Measurements from ENCODE around the gene FGD5.
A peak's percentile ranks its signal among the peaks of the same experiment; 100 is the strongest.

FGD5 gene

GRCh38 chr3:14913926-14914778 is 95.4 kb downstream of the FGD5 start:
- Histone ChIP-seq H3K9me2 (replicated peaks; ENCODE audit: control insufficient read depth, low read length) (no peaks in the 10 kb centered on the region), H3K4me1 (ENCODE audit: control insufficient read depth, low read length) (no peaks in the 10 kb centered on the region), H3K27me3 (ENCODE audit: control insufficient read depth, low read length) (peaks cover 7% of the 10 kb centered on the region), H3K27ac (ENCODE audit: low read depth, low read length) (no peak overlapping the region), H3K4me2 (ENCODE audit: low read length) (no peak overlapping the region), H3K4me3 (ENCODE audit: low read length) (no peak overlapping the region), H3K36me3 (ENCODE audit: control insufficient read depth, low read length) (no peaks in the 10 kb centered on the region), H3K9me3 (ENCODE audit: control insufficient read depth, insufficient read depth, low read length) (no peaks in the 10 kb centered on the region), H3K79me2 (ENCODE audit: control insufficient read depth, low read length) (no peaks in the 10 kb centered on the region), H4K20me1 (ENCODE audit: control insufficient read depth, insufficient read depth, low read depth, low read length) (no peaks in the 10 kb centered on the region), H3F3A (ENCODE audit: control insufficient read depth, insufficient read depth) (no peaks in the 10 kb centered on the region)
- TF ChIP-seq EZH2phosphoT487 (IDR thresholded peaks at IDR 0.05; ENCODE audit: borderline replicate concordance, low read length) (no peak), CTCF (IDR thresholded peaks at IDR 0.05; ENCODE audit: low read depth, low read length, poor library complexity, severe bottlenecking) (peak; percentile 28)

GRCh38 chr3:14914779-14915117 is 96.0 kb downstream of the FGD5 start:
- H4K20me1 ChIP-seq (ENCODE audit: control insufficient read depth, insufficient read depth, low read depth, low read length): no peaks in the 10 kb centered on the region
- no peaks in the 10 kb centered on the region for H3K36me3 ChIP-seq (ENCODE audit: control insufficient read depth, low read length)
- H3K4me3 ChIP-seq (ENCODE audit: low read length): no peak overlapping the region
- H3K4me2 ChIP-seq (ENCODE audit: low read length): no peak overlapping the region
- H3K9me3 ChIP-seq (ENCODE audit: control insufficient read depth, insufficient read depth, low read length): no peaks in the 10 kb centered on the region
- H3K79me2 ChIP-seq (ENCODE audit: control insufficient read depth, low read length): no peaks in the 10 kb centered on the region
- no peaks in the 10 kb centered on the region for H3F3A ChIP-seq (ENCODE audit: control insufficient read depth, insufficient read depth)
- no peaks in the 10 kb centered on the region for H3K9me2 ChIP-seq (replicated peaks; ENCODE audit: control insufficient read depth, low read length)
- no peak overlapping the region for H3K27ac ChIP-seq (ENCODE audit: low read depth, low read length)
- TF ChIP-seq CTCF (IDR thresholded peaks at IDR 0.05; ENCODE audit: low read depth, low read length, poor library complexity, severe bottlenecking): no peak
- TF ChIP-seq EZH2phosphoT487 (IDR thresholded peaks at IDR 0.05; ENCODE audit: borderline replicate concordance, low read length): no peak
- H3K27me3 ChIP-seq (ENCODE audit: control insufficient read depth, low read length): peaks cover 7% of the 10 kb centered on the region
- H3K4me1 ChIP-seq (ENCODE audit: control insufficient read depth, low read length): no peaks in the 10 kb centered on the region

- Histone ChIP-seq H4K20me1 (ENCODE audit: control insufficient read depth, insufficient read depth, low read depth, low read length) (no peaks in the 10 kb centered on the region), H3K9me2 (replicated peaks; ENCODE audit: control insufficient read depth, low read length) (no peaks in the 10 kb centered on the region), H3K27me3 (ENCODE audit: control insufficient read depth, low read length) (peaks cover 7% of the 10 kb centered on the region), H3K79me2 (ENCODE audit: control insufficient read depth, low read length) (no peaks in the 10 kb centered on the region), H3K4me1 (ENCODE audit: control insufficient read depth, low read length) (no peaks in the 10 kb centered on the region), H3F3A (ENCODE audit: control insufficient read depth, insufficient read depth) (no peaks in the 10 kb centered on the region), H3K4me3 (ENCODE audit: low read length) (no peak overlapping the region), H3K36me3 (ENCODE audit: control insufficient read depth, low read length) (no peaks in the 10 kb centered on the region), H3K9me3 (ENCODE audit: control insufficient read depth, insufficient read depth, low read length) (no peaks in the 10 kb centered on the region), H3K27ac (ENCODE audit: low read depth, low read length) (no peak overlapping the region), H3K4me2 (ENCODE audit: low read length) (no peak overlapping the region)
- TF ChIP-seq CTCF (IDR thresholded peaks at IDR 0.05; ENCODE audit: low read depth, low read length, poor library complexity, severe bottlenecking): no peak
- TF ChIP-seq EZH2phosphoT487 (IDR thresholded peaks at IDR 0.05; ENCODE audit: borderline replicate concordance, low read length): no peak
Measured at GRCh38 chr3:14915636-14916222, 97.0 kb downstream of the FGD5 start.
